GM18526 (cell line): ENCODE results near the gene VWA3A.

ENCODE experiments used
- POLR2A ChIP-seq: IDR thresholded peaks from 3 replicates; pipeline ENCODE4 v1.6.1; 2011; ENCODE audit not compliant: insufficient read length; ENCODE audit errors: extremely low read depth

VWA3A gene, protein sequence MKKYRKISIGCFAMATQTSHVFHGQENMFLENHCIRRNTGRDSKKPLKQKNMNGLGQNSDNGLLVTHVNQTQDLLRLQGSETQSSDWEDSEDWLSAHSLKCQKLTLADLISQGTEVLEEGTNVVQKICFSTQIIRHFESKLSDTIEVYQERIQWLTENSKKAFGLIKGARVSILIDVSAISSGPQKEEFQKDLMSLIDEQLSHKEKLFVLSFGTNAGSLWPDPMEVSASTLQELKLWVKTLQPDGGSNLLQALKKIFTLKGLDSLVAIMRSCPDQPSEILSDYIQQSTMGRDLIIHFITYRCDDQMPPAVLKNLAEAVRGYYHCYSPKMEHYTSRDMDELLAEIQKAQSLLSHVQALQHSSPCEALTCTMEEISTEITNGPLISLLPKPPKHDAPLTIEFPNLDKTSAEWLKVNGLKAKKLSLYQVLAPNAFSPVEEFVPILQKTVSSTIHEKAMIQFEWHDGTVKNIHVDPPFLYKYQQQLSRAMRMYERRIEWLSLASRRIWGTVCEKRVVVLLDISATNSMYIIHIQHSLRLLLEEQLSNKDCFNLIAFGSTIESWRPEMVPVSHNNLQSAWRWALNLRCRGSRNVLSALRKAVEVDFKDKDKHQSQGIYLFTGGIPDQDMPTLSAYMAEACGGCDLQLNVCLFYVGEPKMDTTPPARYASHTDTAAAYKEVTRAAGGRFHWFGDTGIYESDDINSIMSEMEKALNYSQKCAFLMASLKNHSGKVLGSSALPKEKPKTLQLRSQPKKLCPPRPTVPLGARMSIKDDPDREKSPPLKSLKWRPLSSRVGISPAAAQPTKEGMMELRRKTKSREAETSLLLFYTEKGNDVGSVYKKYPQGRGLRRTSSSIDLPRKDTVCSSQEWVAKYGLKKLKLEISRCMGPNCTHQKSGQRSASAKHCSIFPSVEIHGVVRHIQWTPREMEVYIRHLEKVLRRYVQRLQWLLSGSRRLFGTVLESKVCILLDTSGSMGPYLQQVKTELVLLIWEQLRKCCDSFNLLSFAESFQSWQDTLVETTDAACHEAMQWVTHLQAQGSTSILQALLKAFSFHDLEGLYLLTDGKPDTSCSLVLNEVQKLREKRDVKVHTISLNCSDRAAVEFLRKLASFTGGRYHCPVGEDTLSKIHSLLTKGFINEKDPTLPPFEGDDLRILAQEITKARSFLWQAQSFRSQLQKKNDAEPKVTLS

DNA sequence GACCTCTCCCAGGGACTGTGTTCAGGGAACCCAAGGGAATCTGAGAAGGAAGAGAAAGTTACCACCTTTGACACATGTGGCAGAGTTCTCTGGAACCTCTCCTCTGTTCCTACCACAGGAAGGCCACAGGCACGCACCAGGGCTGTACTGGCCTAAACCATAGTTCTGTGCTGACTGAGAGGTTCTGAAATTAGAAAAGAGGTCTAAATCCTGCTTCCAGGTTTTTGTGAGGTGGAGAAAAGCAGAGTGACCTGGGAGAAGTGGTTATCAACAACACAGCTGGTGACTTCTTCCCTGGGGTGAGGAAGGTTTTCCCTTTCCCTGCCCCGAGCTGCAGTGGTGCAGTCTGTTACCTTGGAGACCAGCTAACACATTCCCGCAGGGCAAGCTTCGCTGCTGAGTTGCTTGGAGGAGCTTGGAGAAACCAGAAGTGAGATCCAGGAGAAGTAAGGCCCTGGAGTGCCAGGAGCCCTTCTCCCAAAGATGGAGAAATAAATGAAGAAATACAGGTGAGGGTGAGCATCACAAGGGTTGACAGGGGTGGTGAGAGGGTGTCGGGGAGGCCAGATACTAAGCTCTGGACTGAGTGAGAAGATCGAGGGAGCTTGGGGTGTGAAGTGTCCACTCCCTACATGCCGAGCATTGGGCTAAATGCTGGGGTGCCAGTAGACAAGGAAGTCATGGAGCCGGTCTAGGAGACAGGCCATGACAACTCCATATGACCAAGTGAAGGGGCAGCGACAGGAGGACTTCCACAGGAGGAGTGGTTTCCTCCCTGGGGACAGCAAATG is at the start of gene VWA3A:
Gene VWA3A, plus strand, starts transcription at position 399 of the 791 bp plus-strand sequence. Its CDS starts 97 bp downstream, at position 496.
- TF ChIP-seq POLR2A = no peak

DNA sequence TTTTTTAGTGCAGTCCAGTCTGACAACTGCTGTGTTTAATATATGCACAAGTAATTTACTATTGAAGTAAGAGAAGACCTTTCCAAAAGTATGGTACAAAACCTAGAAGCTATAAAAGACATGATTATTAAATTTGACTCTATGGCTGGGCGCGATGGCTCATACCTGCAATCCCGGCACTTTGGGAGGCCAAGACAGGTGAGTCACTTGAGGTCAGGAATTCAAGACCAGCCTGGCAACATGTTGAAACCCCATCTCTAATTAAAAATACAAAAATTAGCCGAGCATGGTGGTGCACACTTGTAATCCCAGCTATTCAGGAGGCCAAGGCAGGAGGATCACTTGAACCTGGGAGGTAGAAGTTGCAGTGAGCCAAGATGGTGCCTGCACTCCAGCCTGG is 41.4 kb upstream of the VWA3A start:
- TF ChIP-seq POLR2A = no peak

DNA sequence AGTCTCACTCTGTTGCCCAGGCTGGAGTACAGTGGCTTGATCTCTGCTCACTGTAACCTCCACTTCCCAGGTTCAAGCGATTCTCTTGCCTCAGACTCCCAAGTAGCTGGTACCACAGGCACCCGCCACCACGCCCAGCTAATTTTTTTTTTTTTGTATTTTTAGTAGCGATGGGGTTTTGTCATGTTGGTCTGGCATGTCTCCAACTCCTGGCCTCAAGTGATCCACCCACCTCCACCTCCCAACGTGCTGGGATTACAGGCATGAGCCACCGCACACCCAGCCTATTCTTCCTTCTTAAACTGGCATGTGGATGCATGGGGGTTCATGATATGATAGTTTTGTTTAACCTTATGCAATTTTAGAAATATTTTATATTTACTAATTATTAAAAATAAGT is 39.4 kb upstream of the VWA3A start:
- TF ChIP-seq POLR2A = no peak

DNA sequence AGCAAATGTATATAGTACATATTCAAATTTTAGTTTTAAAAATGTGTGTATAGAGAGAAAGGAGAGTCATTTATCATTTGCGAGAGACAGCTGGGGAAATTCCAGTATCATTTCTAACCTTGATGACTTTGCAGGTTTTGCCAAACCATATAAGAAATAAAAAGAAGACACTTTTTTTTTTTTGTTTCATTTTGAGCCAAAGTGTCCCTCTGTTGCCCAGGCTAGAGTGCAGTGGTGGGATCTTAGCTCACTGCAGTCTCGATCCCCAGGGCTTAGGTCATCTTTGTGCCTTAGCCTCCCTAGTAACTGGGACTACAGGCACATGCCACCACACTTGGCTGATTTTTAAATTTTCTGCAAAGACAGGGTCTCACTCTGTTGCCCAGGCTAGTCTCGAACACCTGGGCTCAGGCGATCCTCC is 38.4 kb upstream of the VWA3A start:
- no peak for TF ChIP-seq POLR2A

DNA sequence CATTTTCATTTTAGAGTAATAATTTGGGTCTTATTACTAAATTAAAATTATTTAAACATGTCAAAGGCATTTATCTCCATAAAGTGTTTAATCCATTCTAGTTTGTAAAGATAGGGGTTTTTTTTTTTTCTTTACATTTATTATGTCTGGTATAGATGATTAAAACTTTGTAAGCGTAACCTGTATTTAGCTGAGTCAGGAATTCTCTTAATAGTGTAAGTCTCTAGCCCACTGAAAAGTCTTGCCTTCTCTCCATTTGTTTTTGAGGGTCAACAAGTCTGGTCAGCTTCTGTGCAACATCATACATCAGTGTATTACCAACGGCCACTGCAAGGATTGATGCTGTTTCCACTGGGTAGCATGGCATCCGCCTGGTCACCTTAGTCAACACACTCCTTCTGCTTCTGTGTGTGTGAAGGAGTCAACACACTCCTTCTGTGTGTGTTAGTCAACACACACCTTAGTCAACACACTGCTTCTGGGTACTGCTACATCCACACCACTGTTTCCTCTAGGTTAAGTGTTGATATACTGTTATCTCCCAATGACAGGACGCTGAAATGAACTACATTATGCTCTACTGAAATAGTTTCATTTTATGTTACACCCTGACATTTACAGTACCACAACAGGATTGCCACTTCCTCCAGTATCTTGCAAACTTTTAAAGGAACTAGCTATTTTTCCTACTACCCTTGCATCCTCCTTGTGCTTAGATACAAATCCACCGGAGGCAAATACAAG is 37.3 kb upstream of the VWA3A start:
- no peak for TF ChIP-seq POLR2A

DNA sequence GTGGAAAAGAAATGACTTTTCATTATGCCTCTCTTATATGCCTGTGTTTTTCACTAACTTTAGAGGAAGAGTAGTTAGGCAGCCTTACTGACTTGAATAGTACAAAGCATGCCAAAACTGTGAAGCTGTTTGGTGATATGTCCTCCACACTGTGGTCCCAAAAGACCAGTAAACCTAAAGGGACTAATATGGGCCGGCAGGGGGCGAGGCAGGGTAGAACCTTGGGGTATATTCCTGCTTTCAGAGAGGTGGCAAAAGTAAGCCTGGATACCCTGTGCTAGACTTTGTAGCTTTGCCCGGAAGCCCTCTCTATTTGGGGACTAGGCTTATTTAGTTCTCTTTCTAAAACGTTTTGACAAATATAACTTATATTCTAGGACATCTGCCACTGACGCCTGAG is 36.5 kb upstream of the VWA3A start:
- no peak for TF ChIP-seq POLR2A

DNA sequence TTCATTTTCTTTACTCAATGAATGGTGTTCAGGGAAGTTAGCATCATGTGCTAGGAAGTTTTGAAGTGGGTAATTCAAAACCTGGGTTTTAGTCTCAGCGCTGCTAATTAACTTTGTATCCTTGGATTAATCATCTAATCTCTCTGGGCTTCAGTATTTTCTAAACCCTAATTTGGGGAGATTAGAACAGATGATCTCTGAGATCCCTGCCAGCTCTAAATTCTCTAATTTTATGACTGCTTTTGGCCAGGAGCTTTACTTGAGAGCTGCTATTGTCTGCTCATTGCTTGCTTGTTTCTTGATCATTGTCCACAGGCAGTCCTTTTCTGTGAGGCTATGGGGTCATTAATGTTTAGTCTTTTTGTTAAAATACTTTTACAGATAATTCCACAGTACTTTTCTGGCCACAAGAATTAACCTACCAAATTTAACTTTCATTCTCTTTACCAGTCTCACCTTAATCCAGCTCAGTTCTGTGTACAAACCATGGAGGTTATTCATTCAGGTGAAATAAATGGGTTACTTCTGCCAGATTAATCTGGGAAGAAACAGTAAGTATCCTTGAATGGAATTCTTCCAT is 28.4 kb upstream of the VWA3A start:
- no peak for TF ChIP-seq POLR2A

DNA sequence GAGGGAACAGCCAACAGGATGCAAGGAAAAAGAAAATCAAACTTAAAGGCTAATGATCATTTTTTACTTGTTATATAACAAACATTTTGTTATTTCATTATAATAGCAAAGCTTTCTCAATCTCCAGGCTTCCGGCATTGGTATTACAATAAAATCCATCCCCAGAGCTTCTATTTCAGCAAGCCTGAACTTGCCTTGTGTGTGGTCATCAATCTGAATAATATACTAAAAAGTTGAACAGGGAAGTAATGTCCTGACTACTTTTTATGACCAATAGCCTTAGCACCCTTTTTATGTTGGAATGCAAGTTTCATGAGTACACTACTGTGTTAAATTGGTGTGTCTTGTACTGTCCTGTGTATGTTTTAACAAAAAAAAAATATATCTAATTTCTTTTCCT is 27.1 kb upstream of the VWA3A start:
- TF ChIP-seq POLR2A = no peak

DNA sequence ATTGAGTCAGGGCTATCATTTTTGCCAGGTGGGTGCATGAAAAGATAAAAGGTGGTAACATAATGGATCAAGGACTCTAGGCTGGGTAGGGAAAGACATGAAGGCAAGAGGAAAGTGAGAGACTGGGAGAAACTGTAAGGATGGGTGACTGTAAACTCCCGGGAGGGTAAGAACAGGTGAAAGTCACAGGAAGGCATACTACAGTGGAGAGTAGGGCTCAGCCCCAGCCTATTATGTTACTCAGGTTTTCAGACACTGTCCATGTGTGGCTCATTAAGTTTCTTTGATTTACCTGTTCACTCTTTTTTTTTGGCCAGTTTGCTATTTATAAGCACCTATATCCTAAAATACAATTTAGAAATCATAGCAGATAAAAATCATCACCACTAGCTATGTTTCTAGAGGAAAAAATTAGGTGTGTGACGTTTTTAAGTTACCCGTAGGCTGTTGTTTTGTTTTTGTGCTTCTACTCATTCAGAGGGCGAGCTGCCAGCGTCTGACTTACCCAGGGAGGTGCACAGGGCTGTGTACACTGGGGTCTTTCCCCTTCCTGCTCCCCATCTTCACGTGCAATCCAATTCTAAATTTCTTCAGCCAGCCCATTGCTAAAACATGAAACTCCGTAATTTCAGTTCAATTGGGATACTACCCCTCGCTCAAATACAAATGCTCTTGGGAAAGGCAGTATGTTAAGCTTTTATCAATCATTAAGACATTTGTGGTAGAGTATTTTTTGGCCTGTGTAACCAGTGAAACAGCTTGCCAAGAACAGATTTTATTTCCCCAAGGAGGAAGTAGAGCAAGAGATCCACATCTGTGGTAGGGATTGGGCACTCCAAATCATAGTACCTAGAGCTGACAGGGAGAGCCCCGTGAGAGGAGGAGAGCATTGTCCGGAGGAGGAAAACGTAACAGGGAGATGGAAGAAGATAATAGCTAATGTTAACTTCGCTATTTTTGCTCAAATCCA is 21.7 kb upstream of the VWA3A start:
- no peak for TF ChIP-seq POLR2A

DNA sequence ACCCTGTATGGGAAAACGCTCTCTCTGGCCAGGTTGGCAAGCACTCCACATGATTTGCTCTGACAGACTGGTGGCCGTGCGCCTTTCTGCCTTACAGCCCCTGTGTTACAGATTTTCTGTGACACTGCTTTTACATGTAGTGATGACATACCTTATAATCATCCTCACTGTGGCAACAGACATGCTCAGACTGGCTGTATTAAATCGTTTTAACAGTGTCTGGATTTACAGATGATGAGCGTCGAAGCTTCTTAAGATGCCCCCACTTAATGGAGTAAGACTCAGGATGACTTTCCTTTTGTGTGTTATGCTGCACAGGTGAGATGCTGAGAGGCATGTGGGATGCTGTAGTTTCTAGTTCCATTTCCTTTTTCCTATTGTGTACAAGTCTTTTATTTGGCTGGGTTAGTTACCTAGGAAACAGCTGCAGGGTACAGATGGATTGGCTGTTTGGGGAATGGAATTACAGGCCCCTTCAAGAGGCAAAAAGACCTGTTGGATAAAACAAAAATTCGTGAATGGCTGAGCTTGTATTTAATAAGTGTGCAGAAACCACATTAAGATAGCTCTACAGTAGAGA is 20.9 kb upstream of the VWA3A start:
- TF ChIP-seq POLR2A = no peak

DNA sequence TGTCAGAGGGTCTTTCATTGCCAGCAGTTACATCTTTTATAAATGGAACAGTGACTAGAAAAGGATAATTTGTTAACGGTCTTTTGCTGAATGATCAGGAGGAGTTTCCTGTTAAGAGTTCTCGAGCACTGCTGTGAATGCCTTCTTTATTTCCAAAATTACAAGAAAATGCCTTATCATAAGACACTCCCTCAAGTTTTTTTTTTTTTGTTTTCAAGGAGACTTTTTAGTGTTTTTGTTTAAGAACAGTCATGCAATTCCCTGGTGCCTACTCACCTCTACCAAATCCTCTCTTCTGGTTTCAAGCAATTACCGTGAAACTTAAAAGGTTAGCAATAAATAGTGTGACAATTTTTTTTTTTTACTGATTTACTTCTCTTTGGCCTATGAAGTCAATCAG is 19.0 kb upstream of the VWA3A start:
- TF ChIP-seq POLR2A = no peak

DNA sequence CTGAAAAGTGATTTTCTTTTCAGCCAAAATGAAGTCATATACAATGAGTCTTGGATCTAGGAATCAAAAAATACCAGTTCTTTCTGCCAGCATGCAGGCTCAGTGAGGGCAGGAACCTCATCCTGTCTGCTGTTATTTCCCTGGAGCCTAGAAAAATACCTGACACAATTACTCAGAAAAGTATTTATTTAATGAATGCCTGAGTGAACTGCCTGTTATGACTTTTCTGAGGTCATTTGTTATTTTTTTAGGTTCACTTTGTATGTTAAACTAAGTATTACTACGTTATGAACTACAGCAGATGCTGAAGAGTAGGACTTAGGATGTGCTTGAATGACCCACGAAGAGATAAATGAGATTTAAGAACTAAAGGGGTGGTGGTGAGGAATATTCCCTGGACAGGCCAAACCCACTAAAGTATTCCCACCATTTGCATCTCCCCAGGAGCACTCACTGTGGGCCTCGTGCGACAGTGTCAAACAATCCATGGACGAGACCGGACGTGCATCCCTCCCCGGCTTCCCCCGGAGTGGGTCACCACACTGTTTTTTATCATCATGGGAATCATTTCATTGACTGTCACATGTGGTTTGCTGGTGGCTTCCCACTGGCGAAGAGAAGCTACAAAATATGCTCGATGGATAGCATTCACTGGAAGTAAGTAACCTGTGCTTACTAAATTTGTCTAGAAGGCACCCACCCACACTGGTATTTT is 17.1 kb upstream of the VWA3A start:
- no peak for TF ChIP-seq POLR2A
